GM23338 (cell line): Measurements from ENCODE around the gene IFRD1. TPM values are rescaled to one million over a fixed set of nuclear protein-coding genes. Genes with fewer than 3 reads are reported as not detected.

Experiments used
- ATAC-seq: fragments of 200-7000 bp; cut with Tn5 transposase; 3 replicates; pipeline ENCODE4 v1.9.1; 2020
- DNase-seq: peaks from one replicate; pipeline ENCODE4 v3.0.0-alpha.2; 2015; ENCODE audit warnings: low spot score
- H2AFZ ChIP-seq: fragments of 200-600 bp; sonication (generic); 2 replicates; pipeline ENCODE4 v1.8.0; 2016; ENCODE audit warnings: antibody characterized with exemption, mild to moderate bottlenecking, moderate library complexity
- H3F3A ChIP-seq: fragments of 200-600 bp; sonication (generic); replicated peaks from 2 replicates; pipeline ENCODE4 v1.8.0; 2017; ENCODE audit warnings: antibody characterized with exemption, mixed run types, low read depth
- H3K27ac ChIP-seq: fragments of 200-600 bp; sonication (generic); 2 replicates; pipeline ENCODE4 v1.6.1; 2016; ENCODE audit warnings: low read depth
- H3K27me3 ChIP-seq: fragments of 200-600 bp; sonication (generic); 2 replicates; pipeline ENCODE4 v1.8.0; 2016; ENCODE audit warnings: mild to moderate bottlenecking, mixed run types, moderate library complexity; ENCODE audit not compliant: insufficient read depth
- H3K36me3 ChIP-seq: fragments of 200-600 bp; sonication (generic); 2 replicates; pipeline ENCODE4 v1.8.0; 2016; ENCODE audit warnings: mild to moderate bottlenecking; ENCODE audit not compliant: insufficient read depth
- H3K4me1 ChIP-seq: fragments of 200-600 bp; sonication (generic); 2 replicates; pipeline ENCODE4 v1.8.0; 2016; ENCODE audit warnings: mild to moderate bottlenecking, moderate library complexity; ENCODE audit not compliant: insufficient read depth
- H3K4me2 ChIP-seq: fragments of 200-600 bp; sonication (generic); 2 replicates; pipeline ENCODE4 v1.7.1; 2017; ENCODE audit warnings: mixed run types
- H3K4me3 ChIP-seq: fragments of 200-600 bp; sonication (generic); 2 replicates; pipeline ENCODE4 v1.6.1; 2016; ENCODE audit warnings: mixed run types
- H3K79me2 ChIP-seq: fragments of 200-600 bp; sonication (generic); replicated peaks from 2 replicates; pipeline ENCODE4 v1.8.0; 2017; ENCODE audit warnings: mild to moderate bottlenecking; ENCODE audit not compliant: insufficient read depth
- H3K9me2 ChIP-seq: fragments of 200-600 bp; sonication (generic); 2 replicates; pipeline ENCODE4 v1.8.0; 2017; ENCODE audit not compliant: insufficient read depth
- H4K20me1 ChIP-seq: fragments of 200-600 bp; sonication (generic); replicated peaks from 2 replicates; pipeline ENCODE4 v1.8.0; 2017; ENCODE audit warnings: mild to moderate bottlenecking; ENCODE audit not compliant: insufficient read depth
- H3K27ac Mint-ChIP-seq: 2 replicates; pipeline ENCODE4 v1.8.0; 2020; ENCODE audit warnings: inconsistent platforms, mild to moderate bottlenecking, moderate library complexity, mixed read lengths
- H3K27me3 Mint-ChIP-seq: 3 replicates; pipeline ENCODE4 v1.8.0; 2022; ENCODE audit warnings: low read depth, mild to moderate bottlenecking, moderate library complexity, mixed read lengths, inconsistent platforms; ENCODE audit not compliant: insufficient read depth, poor library complexity
- H3K36me3 Mint-ChIP-seq: 3 replicates; pipeline ENCODE4 v1.8.0; 2021; ENCODE audit warnings: low read depth, mild to moderate bottlenecking, inconsistent platforms, moderate library complexity, mixed read lengths
- H3K4me1 Mint-ChIP-seq: 3 replicates; pipeline ENCODE4 v1.8.0; 2020; ENCODE audit warnings: mild to moderate bottlenecking, inconsistent platforms, mixed read lengths
- H3K4me3 Mint-ChIP-seq: 3 replicates; pipeline ENCODE4 v1.8.0; 2021; ENCODE audit warnings: moderate library complexity, mild to moderate bottlenecking, inconsistent platforms, mixed read lengths
- H3K9me3 Mint-ChIP-seq: 3 replicates; pipeline ENCODE4 v1.8.0; 2020; ENCODE audit warnings: moderate library complexity, mild to moderate bottlenecking, inconsistent platforms, mixed read lengths
- CREB1 ChIP-seq: fragments of 250-450 bp; sonication (Bioruptor Pico); IDR thresholded peaks from 2 replicates; pipeline ENCODE4 v1.5.0; 2020; ENCODE audit warnings: low read depth, mild to moderate bottlenecking, moderate library complexity
- EZH2 ChIP-seq: fragments of 200-600 bp; sonication (generic); IDR thresholded peaks from one replicate; pipeline ENCODE4 v1.8.0; 2017; ENCODE audit warnings: antibody characterized with exemption, mild to moderate bottlenecking, low read depth; ENCODE audit not compliant: unreplicated experiment
- EZH2phosphoT487 ChIP-seq: fragments of 200-600 bp; sonication (generic); IDR thresholded peaks from one replicate; pipeline ENCODE4 v1.8.1; 2018; ENCODE audit warnings: antibody characterized with exemption; ENCODE audit not compliant: unreplicated experiment
- NANOG ChIP-seq: IDR thresholded peaks from 2 replicates; pipeline ENCODE4 v1.6.1; 2016; ENCODE audit warnings: antibody characterized with exemption, borderline replicate concordance
- POLR2AphosphoS5 ChIP-seq: IDR thresholded peaks from 2 replicates; pipeline ENCODE4 v1.6.1; 2016; ENCODE audit warnings: antibody characterized with exemption, low read depth
- REST ChIP-seq: IDR thresholded peaks from one replicate; pipeline ENCODE4 v1.6.1; 2018; ENCODE audit warnings: antibody characterized with exemption; ENCODE audit not compliant: unreplicated experiment
- ZNF114 ChIP-seq: fragments of 250-450 bp; sonication (Bioruptor Pico); IDR thresholded peaks from 2 replicates; pipeline ENCODE4 v1.5.0; 2020; ENCODE audit warnings: mild to moderate bottlenecking, moderate library complexity
- ZNF331 ChIP-seq: fragments of 250-450 bp; sonication (Bioruptor Pico); IDR thresholded peaks from 2 replicates; pipeline ENCODE4 v1.5.0; 2020; ENCODE audit warnings: low read depth, mild to moderate bottlenecking, moderate library complexity
- polyA plus RNA-seq: library from polyadenylated mRNA; unstranded; fragments of >200 nt; fragmentation: Nextera tagmentation; extraction: Ambion mirVana; gene quantifications from 2 replicates; pipeline ENCODE4 v1.2.1, GENCODE V29; 2016
- total RNA-seq: library from RNA; depleted of rRNA; stranded (reverse); fragments of >200 nt; shearing (Covaris generic); gene quantifications from 2 replicates; pipeline ENCODE4 v1.2.3, GENCODE V29; 2014
- TF ChIP-seq, protein P1 (sequence below): fragments of 250-450 bp; sonication (Bioruptor Pico); IDR thresholded peaks from 2 replicates; pipeline ENCODE4 v1.5.0; 2020; ENCODE audit warnings: mild to moderate bottlenecking, moderate library complexity
- TF ChIP-seq, protein P2 (sequence below): IDR thresholded peaks from 2 replicates; pipeline ENCODE4 v1.6.1; 2016; ENCODE audit warnings: antibody characterized with exemption

IFRD1 gene
- total and polyA plus RNA-seq, 2 experiments from 2014 or later = 69.6 to 73.6 TPM

DNA sequence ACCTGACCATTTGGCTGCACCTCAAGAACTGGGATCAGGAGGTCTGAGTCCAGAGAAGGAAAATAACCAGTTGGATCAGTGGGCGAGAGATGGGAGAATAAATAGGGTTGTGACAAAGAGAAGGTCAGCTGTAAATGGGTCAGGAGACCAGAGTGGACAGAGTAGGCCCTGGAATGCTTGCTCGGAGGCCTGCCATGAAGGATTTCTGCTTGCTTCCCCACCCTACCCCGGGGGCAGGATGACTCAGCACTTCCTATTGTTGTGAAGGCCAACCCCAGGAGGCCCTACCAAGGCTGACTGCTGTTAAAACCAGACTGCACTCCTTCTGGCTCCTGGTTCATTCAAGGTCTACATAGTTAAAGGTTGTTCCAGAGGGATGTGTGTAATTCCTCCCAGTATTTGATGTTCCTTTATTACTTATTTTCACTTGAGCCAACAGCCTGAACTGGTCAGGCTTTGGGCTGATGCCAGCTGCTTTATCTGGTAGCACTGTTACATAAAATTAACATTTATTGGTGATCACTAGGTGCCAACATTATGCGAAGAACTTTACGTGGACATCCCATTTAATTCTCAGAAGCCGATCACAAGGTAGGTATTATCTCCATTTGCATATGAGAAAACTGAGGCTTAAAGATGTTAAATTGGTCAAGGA is 27.3 kb upstream of the IFRD1 start:
- peaks cover 62% of the 10 kb centered on the region for H3K4me1 Mint-ChIP-seq
- peaks cover 3% of the 10 kb centered on the region; the same call in 2 of the 3 replicates for H3K36me3 Mint-ChIP-seq
- Histone ChIP-seq H3K4me3 (no peak overlapping the region), H4K20me1 (no peaks in the 10 kb centered on the region), H3F3A (no peaks in the 10 kb centered on the region; the same call in 1 of the 2 replicates), H3K27ac (peak overlapping the region; percentile 84), H2AFZ (no peak overlapping the region), H3K79me2 (no peaks in the 10 kb centered on the region), H3K4me1 (peaks cover 39% of the 10 kb centered on the region), H3K4me2 (peak overlapping the region; percentile 45), H3K9me2 (peaks cover 6% of the 10 kb centered on the region), H3K27me3 (no peaks in the 10 kb centered on the region), H3K36me3 (no peaks in the 10 kb centered on the region)
- H3K4me3 Mint-ChIP-seq = no peak overlapping the region; the same call in 2 of the 3 replicates
- H3K27me3 Mint-ChIP-seq = peaks cover under 1% of the 10 kb centered on the region
- peak overlapping the region; percentile 92 for H3K27ac Mint-ChIP-seq
- peak; percentile 78 for DNase-seq
- TF ChIP-seq ZNF114 (CRISPR knock-in tag) = 0 out of 2 replicates have a peak, but pooled peaks have one; percentile 46
- 0 out of 2 replicates have a peak, but pooled peaks have one; percentile 26 for TF ChIP-seq CREB1 (CRISPR knock-in tag)
- TF ChIP-seq EZH2phosphoT487 = no peak
- TF ChIP-seq, protein P1, sequence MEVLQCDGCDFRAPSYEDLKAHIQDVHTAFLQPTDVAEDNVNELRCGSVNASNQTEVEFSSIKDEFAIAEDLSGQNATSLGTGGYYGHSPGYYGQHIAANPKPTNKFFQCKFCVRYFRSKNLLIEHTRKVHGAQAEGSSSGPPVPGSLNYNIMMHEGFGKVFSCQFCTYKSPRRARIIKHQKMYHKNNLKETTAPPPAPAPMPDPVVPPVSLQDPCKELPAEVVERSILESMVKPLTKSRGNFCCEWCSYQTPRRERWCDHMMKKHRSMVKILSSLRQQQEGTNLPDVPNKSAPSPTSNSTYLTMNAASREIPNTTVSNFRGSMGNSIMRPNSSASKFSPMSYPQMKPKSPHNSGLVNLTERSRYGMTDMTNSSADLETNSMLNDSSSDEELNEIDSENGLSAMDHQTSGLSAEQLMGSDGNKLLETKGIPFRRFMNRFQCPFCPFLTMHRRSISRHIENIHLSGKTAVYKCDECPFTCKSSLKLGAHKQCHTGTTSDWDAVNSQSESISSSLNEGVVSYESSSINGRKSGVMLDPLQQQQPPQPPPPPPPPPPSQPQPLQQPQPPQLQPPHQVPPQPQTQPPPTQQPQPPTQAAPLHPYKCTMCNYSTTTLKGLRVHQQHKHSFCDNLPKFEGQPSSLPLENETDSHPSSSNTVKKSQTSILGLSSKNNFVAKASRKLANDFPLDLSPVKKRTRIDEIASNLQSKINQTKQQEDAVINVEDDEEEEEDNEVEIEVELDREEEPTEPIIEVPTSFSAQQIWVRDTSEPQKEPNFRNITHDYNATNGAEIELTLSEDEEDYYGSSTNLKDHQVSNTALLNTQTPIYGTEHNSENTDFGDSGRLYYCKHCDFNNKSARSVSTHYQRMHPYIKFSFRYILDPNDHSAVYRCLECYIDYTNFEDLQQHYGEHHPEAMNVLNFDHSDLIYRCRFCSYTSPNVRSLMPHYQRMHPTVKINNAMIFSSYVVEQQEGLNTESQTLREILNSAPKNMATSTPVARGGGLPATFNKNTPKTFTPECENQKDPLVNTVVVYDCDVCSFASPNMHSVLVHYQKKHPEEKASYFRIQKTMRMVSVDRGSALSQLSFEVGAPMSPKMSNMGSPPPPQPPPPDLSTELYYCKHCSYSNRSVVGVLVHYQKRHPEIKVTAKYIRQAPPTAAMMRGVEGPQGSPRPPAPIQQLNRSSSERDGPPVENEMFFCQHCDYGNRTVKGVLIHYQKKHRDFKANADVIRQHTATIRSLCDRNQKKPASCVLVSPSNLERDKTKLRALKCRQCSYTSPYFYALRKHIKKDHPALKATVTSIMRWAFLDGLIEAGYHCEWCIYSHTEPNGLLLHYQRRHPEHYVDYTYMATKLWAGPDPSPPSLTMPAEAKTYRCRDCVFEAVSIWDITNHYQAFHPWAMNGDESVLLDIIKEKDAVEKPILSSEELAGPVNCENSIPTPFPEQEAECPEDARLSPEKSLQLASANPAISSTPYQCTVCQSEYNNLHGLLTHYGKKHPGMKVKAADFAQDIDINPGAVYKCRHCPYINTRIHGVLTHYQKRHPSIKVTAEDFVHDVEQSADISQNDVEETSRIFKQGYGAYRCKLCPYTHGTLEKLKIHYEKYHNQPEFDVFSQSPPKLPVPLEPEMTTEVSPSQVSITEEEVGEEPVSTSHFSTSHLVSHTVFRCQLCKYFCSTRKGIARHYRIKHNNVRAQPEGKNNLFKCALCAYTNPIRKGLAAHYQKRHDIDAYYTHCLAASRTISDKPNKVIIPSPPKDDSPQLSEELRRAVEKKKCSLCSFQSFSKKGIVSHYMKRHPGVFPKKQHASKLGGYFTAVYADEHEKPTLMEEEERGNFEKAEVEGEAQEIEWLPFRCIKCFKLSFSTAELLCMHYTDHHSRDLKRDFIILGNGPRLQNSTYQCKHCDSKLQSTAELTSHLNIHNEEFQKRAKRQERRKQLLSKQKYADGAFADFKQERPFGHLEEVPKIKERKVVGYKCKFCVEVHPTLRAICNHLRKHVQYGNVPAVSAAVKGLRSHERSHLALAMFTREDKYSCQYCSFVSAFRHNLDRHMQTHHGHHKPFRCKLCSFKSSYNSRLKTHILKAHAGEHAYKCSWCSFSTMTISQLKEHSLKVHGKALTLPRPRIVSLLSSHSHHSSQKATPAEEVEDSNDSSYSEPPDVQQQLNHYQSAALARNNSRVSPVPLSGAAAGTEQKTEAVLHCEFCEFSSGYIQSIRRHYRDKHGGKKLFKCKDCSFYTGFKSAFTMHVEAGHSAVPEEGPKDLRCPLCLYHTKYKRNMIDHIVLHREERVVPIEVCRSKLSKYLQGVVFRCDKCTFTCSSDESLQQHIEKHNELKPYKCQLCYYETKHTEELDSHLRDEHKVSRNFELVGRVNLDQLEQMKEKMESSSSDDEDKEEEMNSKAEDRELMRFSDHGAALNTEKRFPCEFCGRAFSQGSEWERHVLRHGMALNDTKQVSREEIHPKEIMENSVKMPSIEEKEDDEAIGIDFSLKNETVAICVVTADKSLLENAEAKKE = peak; percentile 81
- peaks cover 5% of the 10 kb centered on the region; the same call in 2 of the 3 replicates for H3K9me3 Mint-ChIP-seq
- ATAC-seq = peak; percentile 86

DNA sequence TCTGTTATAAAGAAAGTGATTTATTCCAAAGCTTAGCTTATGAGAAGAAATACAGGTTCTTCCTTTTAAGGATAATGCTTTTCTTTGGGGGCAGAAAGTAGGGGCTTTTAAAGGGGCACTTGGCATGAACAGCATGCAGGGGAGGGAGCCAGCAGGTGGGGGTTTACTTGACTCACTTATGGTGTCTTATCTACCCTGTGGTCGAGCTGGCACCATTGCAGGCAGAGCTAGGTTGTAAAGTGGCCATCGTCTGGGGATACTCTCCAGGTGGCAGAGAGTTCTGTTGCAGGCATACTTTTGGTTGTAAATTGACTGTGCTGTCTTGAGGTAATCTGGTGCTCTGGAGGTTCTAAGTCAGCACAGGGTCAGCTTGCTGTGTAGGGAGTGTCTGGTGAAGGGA is 26.3 kb upstream of the IFRD1 start:
- Histone ChIP-seq H3K9me2 (peaks cover 6% of the 10 kb centered on the region), H2AFZ (no peak overlapping the region), H3F3A (no peaks in the 10 kb centered on the region; the same call in 1 of the 2 replicates), H3K27ac (no peak overlapping the region), H3K27me3 (no peaks in the 10 kb centered on the region), H3K4me3 (no peak overlapping the region), H3K4me2 (peak overlapping the region; percentile 45; the same call in 1 of the 2 replicates), H4K20me1 (no peaks in the 10 kb centered on the region), H3K79me2 (no peaks in the 10 kb centered on the region), H3K4me1 (peaks cover 39% of the 10 kb centered on the region), H3K36me3 (no peaks in the 10 kb centered on the region)
- no peaks in the 10 kb centered on the region; the same call in 2 of the 3 replicates for H3K9me3 Mint-ChIP-seq
- DNase-seq (no peak), ATAC-seq (no peak)
- peaks cover 3% of the 10 kb centered on the region; the same call in 1 of the 3 replicates for H3K36me3 Mint-ChIP-seq
- peak overlapping the region; percentile 8; the same call in 1 of the 3 replicates for H3K4me3 Mint-ChIP-seq
- peaks cover 4% of the 10 kb centered on the region for H3K27me3 Mint-ChIP-seq
- H3K4me1 Mint-ChIP-seq = peaks cover 62% of the 10 kb centered on the region
- peak overlapping the region; percentile 82; the same call in 1 of the 2 replicates for H3K27ac Mint-ChIP-seq
- no peak for TF ChIP-seq REST
- TF ChIP-seq EZH2phosphoT487 = no peak
- TF ChIP-seq POLR2AphosphoS5 = no peak
- TF ChIP-seq, protein P2, sequence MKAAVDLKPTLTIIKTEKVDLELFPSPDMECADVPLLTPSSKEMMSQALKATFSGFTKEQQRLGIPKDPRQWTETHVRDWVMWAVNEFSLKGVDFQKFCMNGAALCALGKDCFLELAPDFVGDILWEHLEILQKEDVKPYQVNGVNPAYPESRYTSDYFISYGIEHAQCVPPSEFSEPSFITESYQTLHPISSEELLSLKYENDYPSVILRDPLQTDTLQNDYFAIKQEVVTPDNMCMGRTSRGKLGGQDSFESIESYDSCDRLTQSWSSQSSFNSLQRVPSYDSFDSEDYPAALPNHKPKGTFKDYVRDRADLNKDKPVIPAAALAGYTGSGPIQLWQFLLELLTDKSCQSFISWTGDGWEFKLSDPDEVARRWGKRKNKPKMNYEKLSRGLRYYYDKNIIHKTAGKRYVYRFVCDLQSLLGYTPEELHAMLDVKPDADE = no peak
- no peak for TF ChIP-seq EZH2
- no peak for TF ChIP-seq NANOG
- TF ChIP-seq ZNF331 (CRISPR knock-in tag) = no peak
